SK-N-SH (cell line): ENCODE measurements around the gene KIAA1586. TPM values are rescaled to one million over a fixed set of nuclear protein-coding genes. Genes with fewer than 3 reads are reported as not detected.

Experiments used
- CTCF ChIA-PET: fragments of 300-600, 350-600 bp; formaldehyde crosslinking; extraction: SDS; loops from one replicate; lab custom pipeline; 2021; lab: Yijun Ruan, JAX
- POLR2A ChIA-PET: fragments of 350-600 bp; sonication (Branson Sonifier 250); formaldehyde crosslinking; extraction: SDS; loops from one replicate; lab custom pipeline; 2020; ENCODE audit warnings: antibody characterized with exemption, inconsistent platforms; lab: Yijun Ruan, JAX
- DNase-seq: peaks from one replicate; pipeline ENCODE4 v3.0.0; 2012
- H2AFZ ChIP-seq: fragments of 200-600 bp; sonication (generic); 2 replicates; pipeline ENCODE4 v1.8.1; 2016; ENCODE audit warnings: antibody characterized with exemption, mild to moderate bottlenecking, low read depth
- H3F3A ChIP-seq: fragments of 200-600 bp; sonication (generic); replicated peaks from 2 replicates; pipeline ENCODE3; 2016; ENCODE audit warnings: antibody characterized with exemption, mild to moderate bottlenecking; ENCODE audit not compliant: insufficient read depth
- H3K27ac ChIP-seq, 2 experiments: fragments of 200-500 bp in 1 of 2; fragments of 200-600 bp in 1 of 2; sonication (Bioruptor generic) in 1 of 2; sonication (generic), shearing (Covaris generic) in 1 of 2; 2 replicates each; pipeline versions ENCODE4 v1.5.1 to v1.6.1; 2014 to 2016; ENCODE audit warnings: low read depth in 2 of 2, inconsistent platforms in 1 of 2, low read length in 1 of 2, mild to moderate bottlenecking in 1 of 2, mixed read lengths in 1 of 2
- H3K27me3 ChIP-seq: fragments of 200-600 bp; sonication (generic), shearing (Covaris generic); 2 replicates; pipeline ENCODE4 v1.6.1; 2016; ENCODE audit warnings: mixed run types; ENCODE audit not compliant: insufficient read depth
- H3K36me3 ChIP-seq, 2 experiments: fragments of 200-500 bp in 1 of 2; fragments of 200-600 bp in 1 of 2; sonication (Bioruptor generic) in 1 of 2; sonication (generic) in 1 of 2; replicated peaks in 1 of 2; 2 replicates each; pipeline versions ENCODE3 to v1.5.1; 2014 to 2016; ENCODE audit warnings: low read length in 1 of 2, mild to moderate bottlenecking in 1 of 2; ENCODE audit not compliant: insufficient read depth in 2 of 2, control insufficient read depth in 1 of 2
- H3K4me1 ChIP-seq, 2 experiments: fragments of 200-500 bp in 1 of 2; fragments of 200-600 bp in 1 of 2; sonication (Bioruptor generic) in 1 of 2; sonication (generic), shearing (Covaris generic) in 1 of 2; 2 replicates each; pipeline versions ENCODE4 v1.5.1 to v1.6.1; 2014 to 2016; ENCODE audit warnings: low read depth in 1 of 2, low read length in 1 of 2, mixed run types in 1 of 2; ENCODE audit not compliant: insufficient read depth in 2 of 2, control insufficient read depth in 1 of 2
- H3K4me2 ChIP-seq: fragments of 200-600 bp; sonication (generic), shearing (Covaris generic); 2 replicates; pipeline ENCODE4 v1.6.1; 2017; ENCODE audit warnings: mixed run types
- H3K4me3 ChIP-seq, 2 experiments: fragments of 200-500 bp in 1 of 2; fragments of 200-600 bp in 1 of 2; sonication (Bioruptor generic) in 1 of 2; sonication (generic), shearing (Covaris generic) in 1 of 2; 2 replicates each; pipeline versions ENCODE4 v1.5.1 to v1.8.1; 2014 to 2016; ENCODE audit warnings: low read depth in 2 of 2, inconsistent platforms in 1 of 2, low read length in 1 of 2, mild to moderate bottlenecking in 1 of 2, mixed read lengths in 1 of 2, moderate library complexity in 1 of 2
- H3K79me2 ChIP-seq: fragments of 200-600 bp; sonication (generic); 2 replicates; pipeline ENCODE4 v1.8.1; 2017; ENCODE audit warnings: mild to moderate bottlenecking; ENCODE audit not compliant: insufficient read depth
- H3K9ac ChIP-seq: fragments of 200-600 bp; sonication (generic); 2 replicates; pipeline ENCODE4 v1.6.1; 2017; ENCODE audit warnings: mixed run types
- H3K9me2 ChIP-seq: fragments of 200-600 bp; sonication (generic); 2 replicates; pipeline ENCODE4 v1.6.1; 2017; ENCODE audit warnings: mixed run types
- H3K9me3 ChIP-seq: fragments of 200-600 bp; sonication (generic); 2 replicates; pipeline ENCODE4 v1.6.1; 2017; ENCODE audit warnings: mixed run types, mild to moderate bottlenecking, moderate library complexity
- H4K20me1 ChIP-seq: fragments of 200-600 bp; sonication (generic); 2 replicates; pipeline ENCODE4 v1.6.1; 2017; ENCODE audit warnings: mild to moderate bottlenecking, mixed run types; ENCODE audit not compliant: insufficient read depth
- FOXJ3 ChIP-seq: sonication (generic); formaldehyde crosslinking; IDR thresholded peaks from 2 replicates; pipeline ENCODE4 v1.5.1; 2020; ENCODE audit warnings: mild to moderate bottlenecking, missing genetic modification reagents
- GATA2 ChIP-seq: sonication (generic); formaldehyde crosslinking; IDR thresholded peaks from 2 replicates; pipeline ENCODE4 v1.5.0; 2020; ENCODE audit warnings: mild to moderate bottlenecking, missing genetic modification reagents
- JUND ChIP-seq: IDR thresholded peaks from 2 replicates; pipeline ENCODE4 v1.4.0; 2012
- MEF2A ChIP-seq: IDR thresholded peaks from 2 replicates; pipeline ENCODE4 v1.4.0; 2012; ENCODE audit warnings: low read depth, borderline replicate concordance
- MXI1 ChIP-seq: IDR thresholded peaks from 2 replicates; pipeline ENCODE4 v1.6.1; 2012; ENCODE audit warnings: mild to moderate bottlenecking, low read depth, low read length, improper control_type of control experiment
- NFIC ChIP-seq: IDR thresholded peaks from 2 replicates; pipeline ENCODE4 v1.4.0; 2012; ENCODE audit warnings: borderline replicate concordance
- RAD21 ChIP-seq: IDR thresholded peaks from 2 replicates; pipeline ENCODE4 v1.6.1; 2012; ENCODE audit warnings: mild to moderate bottlenecking, low read length
- RCOR1 ChIP-seq: fragments of 150-350 bp; IDR thresholded peaks from 2 replicates; pipeline ENCODE4 v1.6.1; 2017; ENCODE audit warnings: antibody characterized with exemption, low read length
- RXRA ChIP-seq: IDR thresholded peaks from 2 replicates; pipeline ENCODE4 v1.4.0; 2012; ENCODE audit warnings: low read depth, mild to moderate bottlenecking, borderline replicate concordance
- SMC3 ChIP-seq: IDR thresholded peaks from 2 replicates; pipeline ENCODE4 v1.6.1; 2012; ENCODE audit warnings: low read depth, low read length, improper control_type of control experiment
- TCF12 ChIP-seq: IDR thresholded peaks from 2 replicates; pipeline ENCODE4 v1.4.0; 2012
- TEAD4 ChIP-seq: IDR thresholded peaks from 2 replicates; pipeline ENCODE4 v1.4.0; 2012; ENCODE audit warnings: mild to moderate bottlenecking, borderline replicate concordance; ENCODE audit not compliant: insufficient read depth
- YY1 ChIP-seq: IDR thresholded peaks from 2 replicates; pipeline ENCODE4 v1.4.0; 2012; ENCODE audit warnings: low read depth, mild to moderate bottlenecking
- WGBS: methylation state at CpG from one replicate; pipeline ENCODE4 v1.1.6; 2017; ENCODE audit warnings: low lambda C conversion rate; 5-methylcytosine and 5-hydroxymethylcytosine counted together
- polyA plus RNA-seq, 3 experiments: library from polyadenylated mRNA; depleted of rRNA; stranded (reverse); fragments of >200 nt; gene quantifications; 2 replicates each; pipeline ENCODE4 v1.2.3, GENCODE V29; 2012
- TF ChIP-seq, protein P1 (sequence below): fragments of 150-350 bp; IDR thresholded peaks from 2 replicates; pipeline ENCODE4 v1.6.1; 2016; ENCODE audit warnings: mild to moderate bottlenecking, low read depth, low read length
- TF ChIP-seq, protein P2 (sequence below): fragments of 150-350 bp; IDR thresholded peaks from 2 replicates; pipeline ENCODE4 v1.6.1; 2017; ENCODE audit warnings: antibody characterized with exemption, low read length, low read depth, borderline replicate concordance
- TF ChIP-seq, protein P3 (sequence below): IDR thresholded peaks from 2 replicates; pipeline ENCODE4 v1.6.1; 2012; ENCODE audit warnings: mild to moderate bottlenecking, low read depth, low read length, moderate library complexity
- TF ChIP-seq, protein P4 (sequence below): IDR thresholded peaks from 2 replicates; pipeline ENCODE4 v1.4.0; 2012; ENCODE audit warnings: low read depth, borderline replicate concordance

Gene KIAA1586
- polyA plus RNA-seq, 1 of the 3 experiments (the other 2 are of a cell fraction): 3.2 TPM

DNA sequence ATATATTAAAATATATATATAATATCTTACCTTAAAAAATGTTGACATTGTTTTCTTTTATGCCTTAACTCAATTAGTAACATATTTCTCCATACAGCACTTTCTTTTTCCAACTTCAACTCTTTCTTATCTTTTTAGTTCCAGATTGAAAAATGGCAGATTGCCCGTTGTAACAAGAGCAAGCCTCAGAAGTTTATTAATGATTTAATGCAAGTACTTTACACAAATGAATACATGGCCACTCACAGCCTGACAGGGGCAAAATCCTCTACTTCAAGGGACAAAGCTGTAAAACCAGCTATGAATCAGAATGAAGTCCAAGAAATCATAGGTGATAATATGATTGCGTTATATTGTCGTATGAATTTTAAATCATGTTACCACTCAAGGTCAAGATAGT is 29.4 kb upstream of the KIAA1586 start:
- Histone ChIP-seq H4K20me1 (no peaks in the 10 kb centered on the region), H3K27me3 (no peaks in the 10 kb centered on the region), H3K4me3 (no peak overlapping the region), H3K4me2 (no peak overlapping the region), H3K9ac (no peak overlapping the region), H3K4me1 (peaks cover 4 to 5% of the 10 kb centered on the region in 2 experiments; a peak in 1 of 4 replicates), H2AFZ (no peak overlapping the region), H3K36me3 (peaks cover 0 to 7% of the 10 kb centered on the region in 2 experiments), H3K27ac (no peak overlapping the region), H3K9me2 (no peaks in the 10 kb centered on the region), H3K9me3 (no peaks in the 10 kb centered on the region), H3F3A (no peaks in the 10 kb centered on the region)
- CTCF ChIA-PET: interaction anchor here (0.7 to 5.7 kb wide), 4 partner anchors 25 to 309 kb away, joined by 3 to 104 read pairs (median 4); no protein-coding TSS in a partner anchor
- POLR2A ChIA-PET: no interaction called here
- 70% methylated on average over 3 of the region's 3 CpGs for WGBS
- TF ChIP-seq MEF2A (no peak), FOXJ3 (CRISPR knock-in tag) (no peak), TCF12 (no peak), JUND (no peak), MXI1 (no peak), RCOR1 (no peak), RXRA (no peak), NFIC (no peak), RAD21 (no peak), YY1 (no peak), TEAD4 (no peak), GATA2 (CRISPR knock-in tag) (no peak), SMC3 (no peak)
- TF ChIP-seq, protein P1, sequence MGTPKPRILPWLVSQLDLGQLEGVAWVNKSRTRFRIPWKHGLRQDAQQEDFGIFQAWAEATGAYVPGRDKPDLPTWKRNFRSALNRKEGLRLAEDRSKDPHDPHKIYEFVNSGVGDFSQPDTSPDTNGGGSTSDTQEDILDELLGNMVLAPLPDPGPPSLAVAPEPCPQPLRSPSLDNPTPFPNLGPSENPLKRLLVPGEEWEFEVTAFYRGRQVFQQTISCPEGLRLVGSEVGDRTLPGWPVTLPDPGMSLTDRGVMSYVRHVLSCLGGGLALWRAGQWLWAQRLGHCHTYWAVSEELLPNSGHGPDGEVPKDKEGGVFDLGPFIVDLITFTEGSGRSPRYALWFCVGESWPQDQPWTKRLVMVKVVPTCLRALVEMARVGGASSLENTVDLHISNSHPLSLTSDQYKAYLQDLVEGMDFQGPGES: no peak
- TF ChIP-seq, protein P2, sequence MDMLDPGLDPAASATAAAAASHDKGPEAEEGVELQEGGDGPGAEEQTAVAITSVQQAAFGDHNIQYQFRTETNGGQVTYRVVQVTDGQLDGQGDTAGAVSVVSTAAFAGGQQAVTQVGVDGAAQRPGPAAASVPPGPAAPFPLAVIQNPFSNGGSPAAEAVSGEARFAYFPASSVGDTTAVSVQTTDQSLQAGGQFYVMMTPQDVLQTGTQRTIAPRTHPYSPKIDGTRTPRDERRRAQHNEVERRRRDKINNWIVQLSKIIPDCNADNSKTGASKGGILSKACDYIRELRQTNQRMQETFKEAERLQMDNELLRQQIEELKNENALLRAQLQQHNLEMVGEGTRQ: no peak
- TF ChIP-seq, protein P3, sequence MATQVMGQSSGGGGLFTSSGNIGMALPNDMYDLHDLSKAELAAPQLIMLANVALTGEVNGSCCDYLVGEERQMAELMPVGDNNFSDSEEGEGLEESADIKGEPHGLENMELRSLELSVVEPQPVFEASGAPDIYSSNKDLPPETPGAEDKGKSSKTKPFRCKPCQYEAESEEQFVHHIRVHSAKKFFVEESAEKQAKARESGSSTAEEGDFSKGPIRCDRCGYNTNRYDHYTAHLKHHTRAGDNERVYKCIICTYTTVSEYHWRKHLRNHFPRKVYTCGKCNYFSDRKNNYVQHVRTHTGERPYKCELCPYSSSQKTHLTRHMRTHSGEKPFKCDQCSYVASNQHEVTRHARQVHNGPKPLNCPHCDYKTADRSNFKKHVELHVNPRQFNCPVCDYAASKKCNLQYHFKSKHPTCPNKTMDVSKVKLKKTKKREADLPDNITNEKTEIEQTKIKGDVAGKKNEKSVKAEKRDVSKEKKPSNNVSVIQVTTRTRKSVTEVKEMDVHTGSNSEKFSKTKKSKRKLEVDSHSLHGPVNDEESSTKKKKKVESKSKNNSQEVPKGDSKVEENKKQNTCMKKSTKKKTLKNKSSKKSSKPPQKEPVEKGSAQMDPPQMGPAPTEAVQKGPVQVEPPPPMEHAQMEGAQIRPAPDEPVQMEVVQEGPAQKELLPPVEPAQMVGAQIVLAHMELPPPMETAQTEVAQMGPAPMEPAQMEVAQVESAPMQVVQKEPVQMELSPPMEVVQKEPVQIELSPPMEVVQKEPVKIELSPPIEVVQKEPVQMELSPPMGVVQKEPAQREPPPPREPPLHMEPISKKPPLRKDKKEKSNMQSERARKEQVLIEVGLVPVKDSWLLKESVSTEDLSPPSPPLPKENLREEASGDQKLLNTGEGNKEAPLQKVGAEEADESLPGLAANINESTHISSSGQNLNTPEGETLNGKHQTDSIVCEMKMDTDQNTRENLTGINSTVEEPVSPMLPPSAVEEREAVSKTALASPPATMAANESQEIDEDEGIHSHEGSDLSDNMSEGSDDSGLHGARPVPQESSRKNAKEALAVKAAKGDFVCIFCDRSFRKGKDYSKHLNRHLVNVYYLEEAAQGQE: no peak
- TF ChIP-seq, protein P4, sequence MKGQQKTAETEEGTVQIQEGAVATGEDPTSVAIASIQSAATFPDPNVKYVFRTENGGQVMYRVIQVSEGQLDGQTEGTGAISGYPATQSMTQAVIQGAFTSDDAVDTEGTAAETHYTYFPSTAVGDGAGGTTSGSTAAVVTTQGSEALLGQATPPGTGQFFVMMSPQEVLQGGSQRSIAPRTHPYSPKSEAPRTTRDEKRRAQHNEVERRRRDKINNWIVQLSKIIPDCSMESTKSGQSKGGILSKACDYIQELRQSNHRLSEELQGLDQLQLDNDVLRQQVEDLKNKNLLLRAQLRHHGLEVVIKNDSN: no peak
- TF ChIP-seq, all 33 proteins: peak for 0
- H3K79me2 ChIP-seq: no peaks in the 10 kb centered on the region
- DNase-seq: no peak
